Upper lobe of left lung (tissue), 4 donors: ENCODE data around the gene FAM20B.

Experiments
- CTCF ChIP-seq, 6 experiments: fragments of 450-650 bp in 4 of 6; fragments of 200-600 bp in 2 of 6; sonication (generic) in 2 of 6; IDR thresholded peaks; one replicate each; pipeline ENCODE4 v1.5.1; 2016 to 2019; ENCODE audit warnings: antibody characterized with exemption in 6 of 6
- EP300 ChIP-seq, 4 donors: sonication (generic); formaldehyde crosslinking; IDR thresholded peaks; one replicate each; pipeline ENCODE4 v1.5.1; 2017; ENCODE audit warnings: antibody characterized with exemption in 4 of 4, control low read depth in 2 of 4
- POLR2A ChIP-seq, 4 donors: fragments of 450-650 bp; IDR thresholded peaks; one replicate each; pipeline ENCODE4 v1.5.1; 2016 to 2017; ENCODE audit warnings: antibody characterized with exemption in 4 of 4, mild to moderate bottlenecking in 2 of 4
- POLR2AphosphoS5 ChIP-seq, 2 donors: sonication (generic); formaldehyde crosslinking; IDR thresholded peaks; one replicate each; pipeline ENCODE4 v1.5.1; 2017; ENCODE audit warnings: antibody characterized with exemption in 2 of 2

- TF ChIP-seq CTCF (IDR thresholded peaks at IDR 0.05) (no peak), POLR2AphosphoS5 (IDR thresholded peaks at IDR 0.05) (no peak), POLR2A (IDR thresholded peaks at IDR 0.05) (no peak), EP300 (IDR thresholded peaks at IDR 0.05) (no peak)
These were observed 1.3 kb downstream of the FAM20B start for GRCh38 chr1:179026813-179027669.
